Neural progenitor cell (in vitro differentiated cells): ENCODE measurements around the gene PIK3C3.

ENCODE experiments used
- CTCF ChIP-seq: fragments of 200-600 bp; sonication (generic); IDR thresholded peaks from 2 replicates; pipeline ENCODE4 v1.5.1; 2017; ENCODE audit warnings: antibody characterized with exemption, mild to moderate bottlenecking
- EZH2 ChIP-seq: fragments of 200-600 bp; sonication (generic); IDR thresholded peaks from 2 replicates; pipeline ENCODE4 v1.6.1; 2017; ENCODE audit warnings: antibody characterized with exemption, mild to moderate bottlenecking, moderate library complexity
- EZH2phosphoT487 ChIP-seq: fragments of 200-600 bp; sonication (generic); IDR thresholded peaks from 2 replicates; pipeline ENCODE4 v1.6.1; 2017; ENCODE audit warnings: antibody characterized with exemption

- no peak for TF ChIP-seq CTCF
- no peak for TF ChIP-seq EZH2
- TF ChIP-seq EZH2phosphoT487: no peak
Measured at GRCh38 chr18:42045346-42045745, 90.3 kb downstream of the PIK3C3 start.
